HepG2 (cell line): ENCODE results near the gene PRPSAP1. TPM values are rescaled to one million over a fixed set of nuclear protein-coding genes. Genes with fewer than 3 reads are reported as not detected.
A peak's percentile ranks its signal among the peaks of the same experiment; 100 is the strongest.

Experiments
- ADNP ChIP-seq: sonication (generic); formaldehyde crosslinking; IDR thresholded peaks from 2 replicates; pipeline ENCODE4 v1.4.0; 2020; ENCODE audit warnings: missing genetic modification reagents
- ISL2 ChIP-seq: sonication (generic); formaldehyde crosslinking; IDR thresholded peaks from 2 replicates; pipeline ENCODE4 v1.5.0; 2020; ENCODE audit warnings: missing genetic modification reagents
- KLF15 ChIP-seq: sonication (generic); formaldehyde crosslinking; IDR thresholded peaks from 2 replicates; pipeline ENCODE4 v1.8.1; 2023; ENCODE audit warnings: borderline replicate concordance, mild to moderate bottlenecking, inconsistent platforms, missing genetic modification reagents, mixed read lengths
- MAFG ChIP-seq: sonication (generic); formaldehyde crosslinking; IDR thresholded peaks from 2 replicates; pipeline ENCODE4 v1.5.1; 2020; ENCODE audit warnings: mild to moderate bottlenecking, missing genetic modification reagents
- MED13 ChIP-seq: sonication (generic); formaldehyde crosslinking; IDR thresholded peaks from 2 replicates; pipeline ENCODE4 v1.5.0; 2020; ENCODE audit warnings: missing genetic modification reagents
- SAFB2 ChIP-seq: sonication (generic); formaldehyde crosslinking; IDR thresholded peaks from 2 replicates; pipeline ENCODE4 v1.5.1; 2020; ENCODE audit warnings: missing genetic modification reagents, low read depth, mild to moderate bottlenecking, borderline replicate concordance
- SP1 ChIP-seq, 2 experiments: fragments of 450-650 bp in 1 of 2; sonication (generic) in 1 of 2; formaldehyde crosslinking in 1 of 2; IDR thresholded peaks; 2 replicates each; pipeline versions ENCODE4 v1.4.0 to v1.6.1; 2016 to 2020; ENCODE audit warnings: missing genetic modification reagents in 1 of 2
- ZBTB4 ChIP-seq: sonication (generic); formaldehyde crosslinking; IDR thresholded peaks from 2 replicates; pipeline ENCODE4 v1.4.0; 2020; ENCODE audit warnings: missing genetic modification reagents, mild to moderate bottlenecking, borderline replicate concordance
- ZEB1 ChIP-seq: IDR thresholded peaks from 2 replicates; pipeline ENCODE4 v1.6.1; 2012; ENCODE audit warnings: mild to moderate bottlenecking, low read depth, inconsistent platforms; ENCODE audit not compliant: insufficient replicate concordance
- ZFP82 ChIP-seq: sonication (generic); formaldehyde crosslinking; IDR thresholded peaks from 2 replicates; pipeline ENCODE4 v1.5.1; 2020; ENCODE audit warnings: mild to moderate bottlenecking, missing genetic modification reagents, borderline replicate concordance
- ZFY ChIP-seq: sonication (generic); formaldehyde crosslinking; IDR thresholded peaks from 2 replicates; pipeline ENCODE4 v1.4.0; 2020; ENCODE audit warnings: missing genetic modification reagents
- ZNF317 ChIP-seq: sonication (generic); formaldehyde crosslinking; IDR thresholded peaks from 2 replicates; pipeline ENCODE4 v1.5.0; 2020; ENCODE audit warnings: mild to moderate bottlenecking, missing genetic modification reagents
- ZNF335 ChIP-seq: sonication (generic); formaldehyde crosslinking; IDR thresholded peaks from 2 replicates; pipeline ENCODE4 v1.4.0; 2020; ENCODE audit warnings: missing genetic modification reagents
- ZNF430 ChIP-seq: sonication (generic); formaldehyde crosslinking; IDR thresholded peaks from 2 replicates; pipeline ENCODE4 v1.9.0; 2021; ENCODE audit warnings: mild to moderate bottlenecking, missing genetic modification reagents
- ZNF562 ChIP-seq: sonication (generic); formaldehyde crosslinking; IDR thresholded peaks from 2 replicates; pipeline ENCODE4 v1.8.0; 2022; ENCODE audit warnings: missing genetic modification reagents, borderline replicate concordance
- ZNF749 ChIP-seq: sonication (generic); formaldehyde crosslinking; IDR thresholded peaks from 2 replicates; pipeline ENCODE4 v1.8.0; 2022; ENCODE audit warnings: mild to moderate bottlenecking, missing genetic modification reagents, moderate library complexity, borderline replicate concordance
- ZNF83 ChIP-seq: sonication (generic); formaldehyde crosslinking; IDR thresholded peaks from 2 replicates; pipeline ENCODE4 v1.4.0; 2020; ENCODE audit warnings: missing genetic modification reagents, mild to moderate bottlenecking, borderline replicate concordance
- polyA plus RNA-seq, 8 experiments: library from polyadenylated mRNA; depleted of rRNA in 3 of 8; stranded (reverse) in 7 of 8; unstranded in 1 of 8; fragments of >200 nt; fragmentation: Illumina TruSeq in 4 of 8; extraction: Trizol in 4 of 8; gene quantifications; 2 replicates each; pipeline versions ENCODE4 v1.2.1 to v1.2.3, GENCODE V29; 2011 to 2016; ENCODE audit warnings: low read depth in 4 of 8, missing spikeins in 1 of 8, mixed read lengths in 1 of 8; ENCODE audit not compliant: insufficient read depth in 1 of 8
- total RNA-seq, 5 experiments: library from RNA; depleted of rRNA; stranded (reverse); fragments of >200 nt; fragmentation: Illumina TruSeq; extraction: Trizol; gene quantifications; 2 replicates each; pipeline ENCODE4 v1.2.3, GENCODE V29; 2016; ENCODE audit warnings: low read depth in 1 of 5
- TF ChIP-seq, protein P1 (sequence below): sonication (generic); formaldehyde crosslinking; IDR thresholded peaks from 2 replicates; pipeline ENCODE4 v1.5.1; 2020; ENCODE audit warnings: missing genetic modification reagents, mild to moderate bottlenecking, borderline replicate concordance
- TF ChIP-seq, protein P2 (sequence below): sonication (generic); formaldehyde crosslinking; IDR thresholded peaks from 2 replicates; pipeline ENCODE4 v1.4.0; 2020; ENCODE audit warnings: mild to moderate bottlenecking, low read depth, missing genetic modification reagents
- TF ChIP-seq, protein P3 (sequence below): sonication (generic); formaldehyde crosslinking; IDR thresholded peaks from 2 replicates; pipeline ENCODE4 v1.8.1; 2023; ENCODE audit warnings: mild to moderate bottlenecking, missing genetic modification reagents
- TF ChIP-seq, protein P4 (sequence below): IDR thresholded peaks from 2 replicates; pipeline ENCODE4 v1.6.1; 2016; ENCODE audit warnings: low read depth, control low read depth

Gene PRPSAP1
- total and polyA plus RNA-seq, 2 of the 13 experiments (the other 11 are each of a cell fraction or from before 2014, with no cell fraction given): 91.1 to 314 TPM

GRCh38 chr17:76264755-76265623 is 88.7 kb downstream of the PRPSAP1 start, which contains the start of gene UBALD2 (continued):
- no peak for TF ChIP-seq ZBTB4
- TF ChIP-seq ZEB1: no peak
- TF ChIP-seq, protein P1, sequence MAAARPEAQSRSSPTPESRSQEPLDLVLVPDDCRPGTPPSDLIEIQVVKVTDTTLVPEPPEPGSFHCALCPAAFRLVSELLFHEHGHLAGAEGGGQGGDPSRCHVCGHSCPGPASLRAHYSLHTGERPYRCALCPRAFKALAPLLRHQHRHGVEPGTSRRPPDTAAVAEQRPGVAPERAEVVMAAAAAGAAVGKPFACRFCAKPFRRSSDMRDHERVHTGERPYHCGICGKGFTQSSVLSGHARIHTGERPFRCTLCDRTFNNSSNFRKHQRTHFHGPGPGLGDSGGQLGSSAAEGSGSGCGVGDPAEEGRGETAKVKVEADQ (CRISPR knock-in tag): no peak; the same call in 1 of the 2 replicates
- TF ChIP-seq ZNF562 (CRISPR knock-in tag): no peak
- no peak for TF ChIP-seq ZNF749 (CRISPR knock-in tag)
- TF ChIP-seq, protein P2, sequence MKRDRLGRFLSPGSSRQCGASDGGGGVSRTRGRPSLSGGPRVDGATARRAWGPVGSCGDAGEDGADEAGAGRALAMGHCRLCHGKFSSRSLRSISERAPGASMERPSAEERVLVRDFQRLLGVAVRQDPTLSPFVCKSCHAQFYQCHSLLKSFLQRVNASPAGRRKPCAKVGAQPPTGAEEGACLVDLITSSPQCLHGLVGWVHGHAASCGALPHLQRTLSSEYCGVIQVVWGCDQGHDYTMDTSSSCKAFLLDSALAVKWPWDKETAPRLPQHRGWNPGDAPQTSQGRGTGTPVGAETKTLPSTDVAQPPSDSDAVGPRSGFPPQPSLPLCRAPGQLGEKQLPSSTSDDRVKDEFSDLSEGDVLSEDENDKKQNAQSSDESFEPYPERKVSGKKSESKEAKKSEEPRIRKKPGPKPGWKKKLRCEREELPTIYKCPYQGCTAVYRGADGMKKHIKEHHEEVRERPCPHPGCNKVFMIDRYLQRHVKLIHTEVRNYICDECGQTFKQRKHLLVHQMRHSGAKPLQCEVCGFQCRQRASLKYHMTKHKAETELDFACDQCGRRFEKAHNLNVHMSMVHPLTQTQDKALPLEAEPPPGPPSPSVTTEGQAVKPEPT (CRISPR knock-in tag): no peak
- TF ChIP-seq ZFP82 (CRISPR knock-in tag): no peak
- no peak for TF ChIP-seq SP1 (IDR thresholded peaks at IDR 0.05)
- peak; percentile 86 for TF ChIP-seq SP1 (CRISPR knock-in tag; IDR thresholded peaks at IDR 0.05)
- TF ChIP-seq KLF15 (CRISPR knock-in tag): 0 out of 2 replicates have a peak, but pooled peaks have one; percentile 39
- TF ChIP-seq MED13: no peak
- no peak for TF ChIP-seq ZNF335 (CRISPR knock-in tag)
- no peak for TF ChIP-seq ZNF317 (CRISPR knock-in tag)
- TF ChIP-seq, protein P3, sequence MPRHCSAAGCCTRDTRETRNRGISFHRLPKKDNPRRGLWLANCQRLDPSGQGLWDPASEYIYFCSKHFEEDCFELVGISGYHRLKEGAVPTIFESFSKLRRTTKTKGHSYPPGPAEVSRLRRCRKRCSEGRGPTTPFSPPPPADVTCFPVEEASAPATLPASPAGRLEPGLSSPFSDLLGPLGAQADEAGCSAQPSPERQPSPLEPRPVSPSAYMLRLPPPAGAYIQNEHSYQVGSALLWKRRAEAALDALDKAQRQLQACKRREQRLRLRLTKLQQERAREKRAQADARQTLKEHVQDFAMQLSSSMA (CRISPR knock-in tag): no peak
- TF ChIP-seq ZFY (CRISPR knock-in tag): peak; percentile 74
- TF ChIP-seq ADNP (CRISPR knock-in tag): no peak
- TF ChIP-seq SAFB2 (CRISPR knock-in tag): no peak
- TF ChIP-seq MAFG (CRISPR knock-in tag): no peak
- TF ChIP-seq ISL2 (CRISPR knock-in tag): peak; percentile 71
- no peak for TF ChIP-seq ZNF430 (CRISPR knock-in tag)
- TF ChIP-seq, protein P4, sequence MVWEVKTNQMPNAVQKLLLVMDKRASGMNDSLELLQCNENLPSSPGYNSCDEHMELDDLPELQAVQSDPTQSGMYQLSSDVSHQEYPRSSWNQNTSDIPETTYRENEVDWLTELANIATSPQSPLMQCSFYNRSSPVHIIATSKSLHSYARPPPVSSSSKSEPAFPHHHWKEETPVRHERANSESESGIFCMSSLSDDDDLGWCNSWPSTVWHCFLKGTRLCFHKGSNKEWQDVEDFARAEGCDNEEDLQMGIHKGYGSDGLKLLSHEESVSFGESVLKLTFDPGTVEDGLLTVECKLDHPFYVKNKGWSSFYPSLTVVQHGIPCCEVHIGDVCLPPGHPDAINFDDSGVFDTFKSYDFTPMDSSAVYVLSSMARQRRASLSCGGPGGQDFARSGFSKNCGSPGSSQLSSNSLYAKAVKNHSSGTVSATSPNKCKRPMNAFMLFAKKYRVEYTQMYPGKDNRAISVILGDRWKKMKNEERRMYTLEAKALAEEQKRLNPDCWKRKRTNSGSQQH: peak; percentile 98
- no peak for TF ChIP-seq ZNF83 (CRISPR knock-in tag)
